CD4-positive, alpha-beta T cell (primary cell): ENCODE data around the gene PRDM8. TPM values are rescaled to one million over a fixed set of nuclear protein-coding genes. Genes with fewer than 3 reads are reported as not detected.

Experiments
- ATAC-seq: fragments of 200-7000 bp; cut with Tn5 transposase; one replicate; pipeline ENCODE4 v1.10.0; 2022; ENCODE audit warnings: mild to moderate bottlenecking; ENCODE audit not compliant: poor library complexity
- CTCF ChIA-PET: fragments of 350-600 bp; sonication (Branson Sonifier 250); formaldehyde crosslinking; loops from one replicate; lab custom pipeline; 2021; ENCODE audit warnings: antibody characterized with exemption, inconsistent platforms; lab: Charles Lee
- POLR2A ChIA-PET: fragments of 350-600 bp; sonication (Branson Sonifier 250); formaldehyde crosslinking; loops from one replicate; lab custom pipeline; 2021; ENCODE audit warnings: antibody characterized with exemption, inconsistent platforms; lab: Charles Lee
- DNase-seq, 14 experiments: peaks; one replicate each; pipeline ENCODE4 v3.0.0-alpha.2; 2013 to 2020; ENCODE audit warnings: mixed read lengths in 2 of 14
- H3K27ac ChIP-seq, 2 donors: one replicate each; pipeline versions ENCODE4 v1.5.1 to v1.7.0; 2013; ENCODE audit warnings: low read length in 2 of 2, low read depth in 1 of 2, mild to moderate bottlenecking in 1 of 2
- H3K27me3 ChIP-seq, 2 experiments: 1 replicate in 1 of 2; 2 replicates in 1 of 2; pipeline versions ENCODE4 v1.6.1 to v1.7.0; 2013; ENCODE audit warnings: low read length in 2 of 2, control low read depth in 1 of 2, mild to moderate bottlenecking in 1 of 2, moderate library complexity in 1 of 2; ENCODE audit not compliant: insufficient read depth in 2 of 2, control insufficient read depth in 1 of 2
- H3K36me3 ChIP-seq: one replicate; pipeline ENCODE4 v1.6.1; 2013; ENCODE audit warnings: low read length, control low read depth; ENCODE audit not compliant: insufficient read depth
- H3K4me1 ChIP-seq: one replicate; pipeline ENCODE4 v1.6.1; 2013; ENCODE audit warnings: low read length, control low read depth; ENCODE audit not compliant: insufficient read depth
- H3K4me3 ChIP-seq: one replicate; pipeline ENCODE4 v1.5.1; 2013; ENCODE audit warnings: mild to moderate bottlenecking, low read length, moderate library complexity
- H3K9me3 ChIP-seq, 2 experiments: 1 replicate in 1 of 2; 2 replicates in 1 of 2; pipeline versions ENCODE4 v1.6.1 to v1.7.0; 2013; ENCODE audit warnings: low read length in 2 of 2, mild to moderate bottlenecking in 2 of 2, control low read depth in 1 of 2, moderate library complexity in 1 of 2; ENCODE audit not compliant: control insufficient read depth in 1 of 2, insufficient read depth in 1 of 2
- H3K27ac Mint-ChIP-seq: one replicate; pipeline ENCODE4 v1.8.0; 2020; ENCODE audit warnings: mixed read lengths
- H3K27me3 Mint-ChIP-seq: one replicate; pipeline ENCODE4 v1.8.0; 2021; ENCODE audit warnings: mixed read lengths
- H3K36me3 Mint-ChIP-seq: one replicate; pipeline ENCODE4 v1.8.0; 2021; ENCODE audit warnings: low read depth, mixed read lengths
- H3K4me1 Mint-ChIP-seq: one replicate; pipeline ENCODE4 v1.8.0; 2021; ENCODE audit warnings: low read depth, mixed read lengths
- H3K4me3 Mint-ChIP-seq: one replicate; pipeline ENCODE4 v1.8.0; 2020; ENCODE audit warnings: mild to moderate bottlenecking, mixed read lengths
- H3K9me3 Mint-ChIP-seq: one replicate; pipeline ENCODE4 v1.8.0; 2020; ENCODE audit warnings: mixed read lengths
- intact Hi-C, 2 experiments: fragments of 100-400 bp; cut with DNase I in 1 of 2; cut with micrococcal nuclease in 1 of 2; formaldehyde crosslinking; loops; one replicate each; pipeline versions ENCODE4 v1.15.1 to v1.9.0; 2023 to 2025; cut with DNase I, micrococcal nuclease
- total RNA-seq, 174 experiments: library from RNA in 2 of 174; stranded (reverse) in 2 of 174; gene quantifications; one replicate each; pipeline ENCODE4 v1.2.3 and lab custom pipeline; 2021 to 2026
- TF ChIP-seq, protein P1 (sequence below): fragments of 200-600 bp; IDR thresholded peaks from one replicate; pipeline ENCODE4 v1.8.0; 2022; ENCODE audit warnings: antibody characterized with exemption, mild to moderate bottlenecking

PRDM8 gene
- total RNA-seq, 2 experiments from 2014 or later: 4.2 to 5.1 TPM

DNA sequence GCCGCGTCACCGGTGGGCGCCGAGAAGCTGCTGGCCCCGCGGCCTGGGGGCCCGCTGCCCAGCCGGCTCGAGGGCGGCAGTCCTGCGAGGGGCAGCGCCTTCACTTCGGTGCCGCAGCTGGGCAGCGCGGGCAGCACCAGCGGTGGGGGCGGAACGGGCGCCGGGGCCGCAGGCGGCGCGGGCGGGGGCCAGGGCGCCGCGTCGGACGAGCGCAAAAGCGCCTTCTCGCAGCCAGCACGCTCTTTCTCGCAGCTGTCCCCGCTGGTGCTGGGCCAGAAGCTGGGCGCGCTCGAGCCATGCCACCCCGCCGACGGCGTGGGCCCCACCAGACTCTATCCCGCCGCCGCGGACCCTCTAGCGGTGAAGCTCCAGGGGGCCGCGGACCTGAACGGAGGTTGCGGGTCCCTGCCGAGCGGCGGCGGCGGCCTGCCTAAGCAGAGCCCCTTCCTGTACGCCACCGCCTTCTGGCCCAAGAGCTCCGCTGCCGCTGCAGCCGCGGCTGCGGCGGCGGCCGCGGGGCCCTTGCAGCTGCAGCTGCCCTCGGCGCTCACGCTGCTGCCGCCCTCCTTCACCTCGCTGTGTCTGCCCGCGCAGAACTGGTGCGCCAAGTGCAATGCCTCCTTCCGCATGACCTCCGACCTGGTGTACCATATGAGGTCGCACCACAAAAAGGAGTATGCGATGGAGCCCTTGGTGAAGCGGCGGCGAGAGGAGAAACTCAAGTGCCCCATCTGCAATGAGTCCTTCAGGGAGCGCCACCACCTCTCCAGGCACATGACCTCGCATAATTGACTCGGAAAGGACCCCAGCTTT, 5.6 kb downstream of the PRDM8 start:
- Mint-ChIP-seq H3K9me3 (no peaks in the 10 kb centered on the region), H3K27ac (peak overlapping the region; percentile 87), H3K4me3 (peak overlapping the region; percentile 98), H3K4me1 (peaks cover 20% of the 10 kb centered on the region), H3K27me3 (peaks cover 4% of the 10 kb centered on the region), H3K36me3 (peaks cover 5% of the 10 kb centered on the region)
- POLR2A ChIA-PET: interaction anchor here (0.5 to 7.4 kb wide), 16 partner anchors 10 to 1269 kb away, joined by 3 to 61 read pairs (median 4); partner anchors contain the start of genes ANTXR2, PAQR3 and RASGEF1B
- H3K4me3 ChIP-seq: peak overlapping the region; percentile 79
- CTCF ChIA-PET: interaction anchor here (1.0 to 2.3 kb wide), 20 partner anchors 9 to 288 kb away, joined by 3 to 23 read pairs (median 4); partner anchors contain the start of gene ANTXR2
- peaks cover 2 to 3% of the 10 kb centered on the region in 2 experiments for H3K27me3 ChIP-seq
- DNase-seq (peak; percentile 39 to 83 (median 56)), ATAC-seq (peak; percentile 67)
- TF ChIP-seq, protein P1, sequence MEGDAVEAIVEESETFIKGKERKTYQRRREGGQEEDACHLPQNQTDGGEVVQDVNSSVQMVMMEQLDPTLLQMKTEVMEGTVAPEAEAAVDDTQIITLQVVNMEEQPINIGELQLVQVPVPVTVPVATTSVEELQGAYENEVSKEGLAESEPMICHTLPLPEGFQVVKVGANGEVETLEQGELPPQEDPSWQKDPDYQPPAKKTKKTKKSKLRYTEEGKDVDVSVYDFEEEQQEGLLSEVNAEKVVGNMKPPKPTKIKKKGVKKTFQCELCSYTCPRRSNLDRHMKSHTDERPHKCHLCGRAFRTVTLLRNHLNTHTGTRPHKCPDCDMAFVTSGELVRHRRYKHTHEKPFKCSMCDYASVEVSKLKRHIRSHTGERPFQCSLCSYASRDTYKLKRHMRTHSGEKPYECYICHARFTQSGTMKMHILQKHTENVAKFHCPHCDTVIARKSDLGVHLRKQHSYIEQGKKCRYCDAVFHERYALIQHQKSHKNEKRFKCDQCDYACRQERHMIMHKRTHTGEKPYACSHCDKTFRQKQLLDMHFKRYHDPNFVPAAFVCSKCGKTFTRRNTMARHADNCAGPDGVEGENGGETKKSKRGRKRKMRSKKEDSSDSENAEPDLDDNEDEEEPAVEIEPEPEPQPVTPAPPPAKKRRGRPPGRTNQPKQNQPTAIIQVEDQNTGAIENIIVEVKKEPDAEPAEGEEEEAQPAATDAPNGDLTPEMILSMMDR: no peak
- no peaks in the 10 kb centered on the region for H3K36me3 ChIP-seq
- intact Hi-C loops: loop anchor here (1.0 to 10.0 kb wide), 5 partner anchors 12 to 852 kb away; partner anchors contain the start of gene ANTXR2 (in 1 of the 2)
- no peak overlapping the region for H3K27ac ChIP-seq
- H3K4me1 ChIP-seq: peaks cover 15% of the 10 kb centered on the region
- no peaks in the 10 kb centered on the region for H3K9me3 ChIP-seq

DNA sequence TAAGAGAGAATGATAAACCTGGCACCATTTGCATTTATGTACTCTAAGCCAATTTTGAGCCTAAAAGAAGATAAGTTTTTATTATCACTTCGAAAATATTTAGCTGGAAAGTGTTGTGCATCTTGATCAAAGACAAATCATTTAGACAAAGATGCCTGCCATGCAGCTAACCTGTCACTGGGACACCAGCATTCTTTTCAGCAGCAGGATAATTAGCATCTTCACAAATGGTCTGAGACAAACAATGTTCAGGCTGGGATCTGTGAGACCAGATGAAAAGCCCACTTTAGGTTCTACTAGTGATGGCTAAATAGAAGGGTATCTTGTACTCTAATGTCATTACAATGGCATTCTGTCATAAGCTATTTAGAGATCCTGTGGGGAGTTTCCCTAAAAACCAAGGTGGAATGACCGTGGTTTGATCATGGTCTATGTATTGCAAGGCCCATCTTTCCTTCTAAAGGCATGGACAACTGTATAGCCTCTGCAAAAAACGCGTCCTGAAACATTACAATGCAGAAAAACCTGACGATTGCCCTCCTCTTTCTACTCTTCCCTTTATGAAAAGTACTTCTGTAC, 7.2 kb downstream of the PRDM8 start:
- intact Hi-C loops: loop anchor here (5.0 to 10.0 kb wide), 4 partner anchors 77 to 1262 kb away; partner anchors contain the start of gene ANTXR2 (in 1 of the 2)
- H3K27me3 ChIP-seq: no peaks in the 10 kb centered on the region
- H3K4me3 Mint-ChIP-seq: peak overlapping the region; percentile 67
- peaks cover 5% of the 10 kb centered on the region for H3K36me3 Mint-ChIP-seq
- H3K36me3 ChIP-seq: no peaks in the 10 kb centered on the region
- CTCF ChIA-PET: interaction anchor here (1.1 kb wide), 1 partner anchor 79 kb away, joined by 3 read pairs; no protein-coding TSS in a partner anchor
- no peak overlapping the region for H3K27ac ChIP-seq
- ATAC-seq (no peak), DNase-seq (no peak)
- TF ChIP-seq, protein P1: no peak
- no peak overlapping the region for H3K27ac Mint-ChIP-seq
- no peak overlapping the region for H3K4me3 ChIP-seq
- H3K9me3 ChIP-seq: no peaks in the 10 kb centered on the region
- POLR2A ChIA-PET: interaction anchor here (7.4 kb wide), 1 partner anchor 21 kb away, joined by 61 read pairs; no protein-coding TSS in a partner anchor
- H3K27me3 Mint-ChIP-seq: peaks cover 3% of the 10 kb centered on the region
- no peaks in the 10 kb centered on the region for H3K9me3 Mint-ChIP-seq
- peaks cover 12% of the 10 kb centered on the region for H3K4me1 ChIP-seq
- H3K4me1 Mint-ChIP-seq: peaks cover 16% of the 10 kb centered on the region

DNA sequence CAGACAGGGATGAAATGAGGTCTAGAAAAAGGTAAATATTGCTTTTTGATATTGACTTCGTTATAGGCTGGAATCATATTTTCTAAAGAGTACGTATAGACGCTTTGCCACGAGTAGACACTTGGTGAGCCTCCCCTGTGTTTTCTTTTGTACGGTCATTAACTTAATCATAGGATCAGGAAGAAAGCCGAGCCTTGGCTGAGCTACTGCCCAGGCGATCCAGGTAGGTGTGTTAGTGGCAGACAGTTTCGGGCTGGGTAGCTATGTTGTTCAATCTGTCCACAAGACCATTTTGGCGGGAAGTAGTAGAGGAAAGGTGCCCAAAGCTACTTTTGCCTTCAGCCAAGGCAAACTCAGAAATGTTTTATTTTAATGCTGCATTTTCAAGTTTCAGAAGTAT, 8.8 kb downstream of the PRDM8 start:
- no peak for ATAC-seq

More for the DNA sequence above, 8.8 kb downstream of the PRDM8 start:
- ChIA-PET POLR2A (no interaction called here), CTCF (interaction anchor here (1.1 kb wide), 1 partner anchor 128 kb away, joined by 3 read pairs; no protein-coding TSS in a partner anchor)
- Mint-ChIP-seq H3K27me3 (peaks cover 12% of the 10 kb centered on the region), H3K27ac (no peak overlapping the region), H3K36me3 (peaks cover 5% of the 10 kb centered on the region), H3K4me1 (peaks cover 14% of the 10 kb centered on the region), H3K9me3 (no peaks in the 10 kb centered on the region), H3K4me3 (no peak overlapping the region)
- Histone ChIP-seq H3K36me3 (no peaks in the 10 kb centered on the region), H3K27ac (no peak overlapping the region), H3K27me3 (no peaks in the 10 kb centered on the region), H3K4me1 (peaks cover 12% of the 10 kb centered on the region), H3K4me3 (no peak overlapping the region), H3K9me3 (no peaks in the 10 kb centered on the region)
- DNase-seq: no peak
- TF ChIP-seq, protein P1: no peak
- intact Hi-C loops: loop anchor here (5.0 to 10.0 kb wide), 2 partner anchors 849 to 1264 kb away; no protein-coding TSS in a partner anchor
